ENCODE results near the gene PSME1. TPM values are rescaled to one million over a fixed set of nuclear protein-coding genes. Genes with fewer than 3 reads are reported as not detected.

Gene PSME1
- total RNA-seq, 2 donors from 2014 or later = 68.6 to 108 TPM

- H3K4me3 ChIP-seq (ENCODE audit: low read length) = no peak overlapping the region
- H3K27me3 ChIP-seq (ENCODE audit: control insufficient read depth, insufficient read depth, low read length, poor library complexity, severe bottlenecking) = no peaks in the 10 kb centered on the region
- H3K9ac ChIP-seq (ENCODE audit: extremely low read depth, low read length, poor library complexity, severe bottlenecking) = no peak overlapping the region
- TF ChIP-seq, protein P1, sequence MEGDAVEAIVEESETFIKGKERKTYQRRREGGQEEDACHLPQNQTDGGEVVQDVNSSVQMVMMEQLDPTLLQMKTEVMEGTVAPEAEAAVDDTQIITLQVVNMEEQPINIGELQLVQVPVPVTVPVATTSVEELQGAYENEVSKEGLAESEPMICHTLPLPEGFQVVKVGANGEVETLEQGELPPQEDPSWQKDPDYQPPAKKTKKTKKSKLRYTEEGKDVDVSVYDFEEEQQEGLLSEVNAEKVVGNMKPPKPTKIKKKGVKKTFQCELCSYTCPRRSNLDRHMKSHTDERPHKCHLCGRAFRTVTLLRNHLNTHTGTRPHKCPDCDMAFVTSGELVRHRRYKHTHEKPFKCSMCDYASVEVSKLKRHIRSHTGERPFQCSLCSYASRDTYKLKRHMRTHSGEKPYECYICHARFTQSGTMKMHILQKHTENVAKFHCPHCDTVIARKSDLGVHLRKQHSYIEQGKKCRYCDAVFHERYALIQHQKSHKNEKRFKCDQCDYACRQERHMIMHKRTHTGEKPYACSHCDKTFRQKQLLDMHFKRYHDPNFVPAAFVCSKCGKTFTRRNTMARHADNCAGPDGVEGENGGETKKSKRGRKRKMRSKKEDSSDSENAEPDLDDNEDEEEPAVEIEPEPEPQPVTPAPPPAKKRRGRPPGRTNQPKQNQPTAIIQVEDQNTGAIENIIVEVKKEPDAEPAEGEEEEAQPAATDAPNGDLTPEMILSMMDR (conservative IDR thresholded peaks at IDR 0.05) = no peak
- Mint-ChIP-seq H3K27me3 (ENCODE audit: insufficient read depth) (no peaks in the 10 kb centered on the region), H3K27ac (no peak overlapping the region), H3K36me3 (ENCODE audit: low read depth) (peaks cover 72% of the 10 kb centered on the region), H3K4me1 (no peaks in the 10 kb centered on the region), H3K9me3 (no peaks in the 10 kb centered on the region), H3K4me3 (no peak overlapping the region)
- DNase-seq = no peak
- H3K27ac ChIP-seq (ENCODE audit: low read depth, low read length) = no peak overlapping the region
- 93 to 99% methylated on average over 8 to 10 of the region's 10 CpGs for WGBS, 2 experiments (ENCODE audit: insufficient coverage in 1 of 2, insufficient read length in 1 of 2)
- H3K36me3 ChIP-seq (ENCODE audit: control insufficient read depth, insufficient read depth, low read length) = peaks cover 69% of the 10 kb centered on the region
- no peaks in the 10 kb centered on the region for H3K4me1 ChIP-seq (ENCODE audit: control insufficient read depth, insufficient read depth, low read length)
- no peaks in the 10 kb centered on the region for H3K9me3 ChIP-seq (ENCODE audit: control insufficient read depth, low read length)
These were observed 19.1 kb downstream of the PSME1 start for GRCh38 chr14:24155100-24155499.

GRCh38 chr14:24156840-24157239 lies 20.8 kb downstream of the PSME1 start:
- H3K9ac ChIP-seq (ENCODE audit: extremely low read depth, low read length, poor library complexity, severe bottlenecking) = no peak overlapping the region
- H3K9me3 ChIP-seq (ENCODE audit: control insufficient read depth, low read length) = no peaks in the 10 kb centered on the region
- H3K4me3 Mint-ChIP-seq = no peak overlapping the region
- TF ChIP-seq, protein P1 (conservative IDR thresholded peaks at IDR 0.05) = no peak
- peaks cover 8% of the 10 kb centered on the region for H3K4me1 Mint-ChIP-seq
- no peak for DNase-seq
- peaks cover 58% of the 10 kb centered on the region for H3K36me3 ChIP-seq (ENCODE audit: control insufficient read depth, insufficient read depth, low read length)
- no peak overlapping the region for H3K27ac ChIP-seq (ENCODE audit: low read depth, low read length)
- peaks cover 6% of the 10 kb centered on the region for H3K4me1 ChIP-seq (ENCODE audit: control insufficient read depth, insufficient read depth, low read length)
- peaks cover 61% of the 10 kb centered on the region for H3K36me3 Mint-ChIP-seq (ENCODE audit: low read depth)
- no peak overlapping the region for H3K4me3 ChIP-seq (ENCODE audit: low read length)
- no peaks in the 10 kb centered on the region for H3K27me3 Mint-ChIP-seq (ENCODE audit: insufficient read depth)
- 93 to 100% methylated on average over 1 of the region's 1 CpG for WGBS, 2 experiments (ENCODE audit: insufficient coverage in 1 of 2, insufficient read length in 1 of 2)
- no peak overlapping the region for H3K27ac Mint-ChIP-seq
- no peaks in the 10 kb centered on the region for H3K9me3 Mint-ChIP-seq
- no peaks in the 10 kb centered on the region for H3K27me3 ChIP-seq (ENCODE audit: control insufficient read depth, insufficient read depth, low read length, poor library complexity, severe bottlenecking)

DNA sequence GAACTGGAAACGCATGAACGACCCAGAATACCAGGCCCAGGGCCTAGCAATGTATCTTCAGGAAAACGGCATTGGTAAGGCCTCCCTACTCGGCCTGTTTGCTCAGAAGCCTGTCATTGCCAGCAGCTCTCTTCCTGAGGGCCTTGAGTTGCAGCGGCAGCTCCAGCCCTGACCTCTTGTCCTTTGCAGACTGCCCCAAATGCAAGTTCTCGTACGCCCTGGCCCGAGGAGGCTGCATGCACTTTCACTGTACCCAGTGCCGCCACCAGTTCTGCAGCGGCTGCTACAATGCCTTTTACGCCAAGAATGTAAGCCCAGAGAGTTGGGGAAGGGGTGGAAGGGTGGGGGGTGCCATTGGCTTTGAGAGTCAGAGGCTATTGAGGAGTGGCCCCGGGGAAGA lies 21.3 kb downstream of the PSME1 start:
- H3K9ac ChIP-seq (ENCODE audit: extremely low read depth, low read length, poor library complexity, severe bottlenecking) = no peak overlapping the region
- no peaks in the 10 kb centered on the region for H3K27me3 Mint-ChIP-seq (ENCODE audit: insufficient read depth)
- peaks cover 6% of the 10 kb centered on the region for H3K4me1 ChIP-seq (ENCODE audit: control insufficient read depth, insufficient read depth, low read length)
- H3K4me3 ChIP-seq (ENCODE audit: low read length) = no peak overlapping the region
- H3K4me3 Mint-ChIP-seq = no peak overlapping the region
- no peak overlapping the region for H3K27ac ChIP-seq (ENCODE audit: low read depth, low read length)
- WGBS, 2 experiments (ENCODE audit: insufficient coverage in 1 of 2, insufficient read length in 1 of 2) = 94 to 95% methylated on average over 10 to 12 of the region's 12 CpGs
- H3K9me3 Mint-ChIP-seq = no peaks in the 10 kb centered on the region
- peaks cover 54% of the 10 kb centered on the region for H3K36me3 ChIP-seq (ENCODE audit: control insufficient read depth, insufficient read depth, low read length)
- H3K4me1 Mint-ChIP-seq = peaks cover 10% of the 10 kb centered on the region
- H3K27me3 ChIP-seq (ENCODE audit: control insufficient read depth, insufficient read depth, low read length, poor library complexity, severe bottlenecking) = no peaks in the 10 kb centered on the region
- no peak overlapping the region for H3K27ac Mint-ChIP-seq
- H3K36me3 Mint-ChIP-seq (ENCODE audit: low read depth) = peaks cover 62% of the 10 kb centered on the region
- H3K9me3 ChIP-seq (ENCODE audit: control insufficient read depth, low read length) = no peaks in the 10 kb centered on the region
- TF ChIP-seq, protein P1 (conservative IDR thresholded peaks at IDR 0.05) = no peak
- no peak for DNase-seq

Data from endodermal cell (in vitro differentiated cells).